Retina (tissue), 1 donor: ENCODE results near the gene EXOC4.
"Not testable (repeated sequence)": the region's sequence is repeated elsewhere in the genome, so short reads cannot be mapped to it uniquely, and the experiment has no call there.

Source experiments
- DNase-seq: peaks from one replicate; pipeline ENCODE4 v3.0.0-alpha.2; 2016

EXOC4 gene

DNA sequence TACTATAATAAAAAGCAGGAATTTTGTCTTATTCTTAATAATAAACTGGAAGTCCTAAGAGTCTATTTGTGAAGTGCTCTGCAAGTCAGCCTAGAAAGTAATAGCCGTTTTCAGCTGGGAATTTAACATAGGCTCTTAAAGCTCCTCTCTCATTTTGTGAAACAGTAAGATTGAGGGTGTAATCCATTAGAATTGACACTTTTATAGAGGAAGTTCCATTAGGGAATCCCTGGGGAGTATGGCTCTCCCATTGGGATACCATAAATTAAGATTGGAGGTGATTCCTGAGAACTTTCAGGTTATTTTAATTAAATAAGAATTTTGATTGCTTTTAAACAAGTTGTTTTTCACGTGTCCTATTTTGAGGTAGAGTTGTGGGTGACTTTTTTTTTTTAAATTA, 68.0 kb downstream of the EXOC4 start:
- no peak for DNase-seq

DNA sequence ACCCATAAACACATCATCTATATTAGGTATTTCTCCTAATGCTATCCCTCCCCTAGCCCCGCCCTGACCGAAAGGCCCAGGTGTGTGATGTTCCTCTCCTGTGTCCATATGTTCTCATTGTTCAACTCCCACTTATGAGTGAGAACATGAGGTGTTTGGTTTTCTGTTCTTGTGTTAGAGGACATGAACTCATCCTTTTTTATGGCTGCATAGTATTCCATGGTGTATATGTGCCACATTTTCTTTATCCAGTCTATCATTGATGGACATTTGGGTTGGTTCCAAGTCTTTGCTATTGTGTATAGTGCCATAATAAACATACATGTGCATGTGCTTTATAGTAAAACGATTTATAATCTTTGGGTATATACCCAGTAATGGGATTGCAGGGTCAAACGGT, 68.5 kb downstream of the EXOC4 start:
- not testable (repeated sequence) for DNase-seq

GRCh38 chr7:133326745-133327144, 73.9 kb downstream of the EXOC4 start:
- not testable (repeated sequence) for DNase-seq

DNA sequence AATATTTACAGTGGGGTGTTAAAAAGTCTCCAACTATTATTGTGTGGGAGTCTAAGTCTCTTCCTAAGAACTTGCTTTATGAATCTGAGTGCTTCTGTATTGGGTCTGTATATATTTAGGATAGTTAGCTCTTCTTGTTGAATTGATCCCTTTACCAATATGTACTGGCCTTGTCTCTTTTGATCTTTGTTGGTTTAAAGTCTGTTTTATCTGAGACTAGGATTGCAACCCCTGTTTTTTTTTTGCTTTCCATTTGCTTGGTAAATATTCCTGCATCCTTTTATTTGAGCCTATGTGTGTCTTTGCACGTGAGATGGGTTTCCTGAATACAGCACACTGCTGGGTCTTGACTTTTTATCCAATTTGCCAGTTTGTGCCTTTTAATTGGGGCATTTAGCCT, 75.1 kb downstream of the EXOC4 start:
- not testable (repeated sequence) for DNase-seq

DNA sequence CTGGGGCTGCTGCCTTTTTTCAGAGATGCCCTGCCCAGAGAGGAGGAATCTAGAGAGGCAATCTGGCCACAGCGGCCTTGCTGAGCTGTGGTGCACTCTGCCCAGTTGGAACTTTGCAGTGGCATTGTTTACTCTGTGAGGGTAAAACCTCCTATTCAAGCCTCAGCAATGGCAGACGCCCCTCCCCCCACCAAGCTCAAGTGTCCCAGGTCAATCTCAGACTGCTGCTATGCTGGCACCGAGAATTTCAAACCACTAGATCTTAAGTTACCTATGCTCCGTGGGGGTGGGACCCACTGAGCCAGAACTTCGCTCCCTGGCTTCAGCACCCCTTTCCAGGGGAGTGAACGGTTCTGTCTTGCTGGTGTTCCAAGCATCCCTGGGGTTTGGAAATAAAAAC, 77.2 kb downstream of the EXOC4 start:
- no peak for DNase-seq

GRCh38 chr7:133331861-133332260, 79.0 kb downstream of the EXOC4 start:
- DNase-seq: no peak

- no peak for DNase-seq
Observed at GRCh38 chr7:133339772-133340171, 86.9 kb downstream of the EXOC4 start.

- no peak for DNase-seq
Observed at GRCh38 chr7:133344275-133344674, 91.4 kb downstream of the EXOC4 start.

GRCh38 chr7:133345690-133346421, 93.0 kb downstream of the EXOC4 start:
- DNase-seq: no peak

DNA sequence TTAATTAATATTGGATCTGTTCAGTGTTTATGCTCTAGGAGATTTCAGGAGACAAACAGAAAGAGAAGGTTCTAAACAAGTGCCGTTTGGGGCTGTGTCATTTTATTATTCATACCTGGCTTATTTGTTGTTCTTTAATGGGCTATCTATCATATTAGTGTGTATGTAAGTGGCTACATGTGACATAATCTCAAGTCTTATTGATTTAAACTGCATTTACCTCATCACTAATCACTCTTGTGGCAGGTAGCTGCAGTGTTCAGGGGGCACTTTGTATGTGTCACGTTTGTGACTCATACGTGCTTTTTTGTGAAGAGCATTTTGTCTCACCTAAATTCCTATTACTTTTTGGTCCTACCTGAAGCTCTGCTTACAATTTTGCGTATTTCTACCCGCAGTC, 95.4 kb downstream of the EXOC4 start:
- no peak for DNase-seq

GRCh38 chr7:133349101-133349500, 96.2 kb downstream of the EXOC4 start:
- DNase-seq: no peak

DNA sequence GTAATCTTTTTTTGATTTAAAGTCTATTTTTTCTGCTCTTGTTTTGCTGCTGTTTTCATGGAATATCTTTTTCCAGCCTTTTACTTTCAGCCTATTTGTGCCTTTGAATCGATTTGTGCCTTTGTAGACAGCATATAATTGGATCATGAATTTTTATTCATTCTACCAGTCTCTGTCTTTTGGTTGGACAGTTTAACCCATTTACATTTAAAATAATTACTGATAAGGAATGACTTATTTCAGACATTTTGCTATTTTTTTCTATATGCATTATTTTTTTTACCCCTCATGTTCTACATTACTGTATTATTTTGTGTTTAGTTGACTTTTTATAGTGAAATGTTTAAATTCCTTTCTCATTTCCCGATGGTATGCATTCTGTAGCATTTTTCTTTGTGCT, 99.6 kb downstream of the EXOC4 start:
- DNase-seq: no peak

- DNase-seq: no peak
Observed at GRCh38 chr7:133353775-133354174, 100.9 kb downstream of the EXOC4 start.

- DNase-seq: no peak
Observed at GRCh38 chr7:133354546-133355324, 101.9 kb downstream of the EXOC4 start.

- no peak for DNase-seq
Observed at GRCh38 chr7:133355325-133355708, 102.4 kb downstream of the EXOC4 start.

- no peak for DNase-seq
Observed at GRCh38 chr7:133355822-133356221, 102.9 kb downstream of the EXOC4 start.

GRCh38 chr7:133358708-133359107, 105.8 kb downstream of the EXOC4 start:
- DNase-seq: no peak

DNA sequence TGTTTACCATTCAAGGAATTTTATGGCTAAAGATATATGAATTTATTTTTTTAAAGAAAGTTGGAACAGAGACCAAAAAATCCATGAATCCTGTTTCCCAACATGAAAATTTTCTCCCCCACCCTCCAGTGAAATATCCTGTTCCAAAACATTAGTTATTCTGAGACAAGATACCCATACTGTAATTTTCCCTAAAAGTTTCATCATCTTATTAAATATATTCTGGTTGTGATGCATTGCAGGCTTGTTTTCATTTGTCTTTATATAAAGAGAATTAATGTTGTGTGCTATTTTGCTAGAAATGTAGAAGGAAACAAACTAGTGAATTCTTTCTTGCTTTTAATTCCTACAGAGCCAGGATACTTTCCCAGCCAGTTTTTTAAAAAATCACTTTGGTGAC, 106.6 kb downstream of the EXOC4 start:
- DNase-seq: no peak

DNA sequence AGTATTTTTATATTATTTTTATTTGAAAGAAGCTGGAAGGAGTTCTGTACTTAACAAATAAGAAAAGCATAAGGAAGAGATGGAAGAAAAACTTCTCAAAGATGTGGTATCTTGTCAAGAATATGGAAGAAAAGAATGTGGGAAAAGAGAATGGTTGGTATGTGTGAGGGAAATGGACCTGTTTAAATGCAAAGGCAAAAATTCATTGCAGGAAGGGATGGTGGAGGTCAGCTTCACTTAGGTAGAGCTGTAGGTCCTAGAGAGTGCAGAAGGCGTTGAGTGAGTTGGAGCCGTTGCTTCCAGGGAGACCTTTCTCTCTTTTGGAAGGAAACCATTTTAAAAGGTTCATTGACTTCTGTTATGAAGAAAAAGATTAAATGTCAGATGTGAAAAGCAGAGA, 107.3 kb downstream of the EXOC4 start:
- no peak for DNase-seq

DNA sequence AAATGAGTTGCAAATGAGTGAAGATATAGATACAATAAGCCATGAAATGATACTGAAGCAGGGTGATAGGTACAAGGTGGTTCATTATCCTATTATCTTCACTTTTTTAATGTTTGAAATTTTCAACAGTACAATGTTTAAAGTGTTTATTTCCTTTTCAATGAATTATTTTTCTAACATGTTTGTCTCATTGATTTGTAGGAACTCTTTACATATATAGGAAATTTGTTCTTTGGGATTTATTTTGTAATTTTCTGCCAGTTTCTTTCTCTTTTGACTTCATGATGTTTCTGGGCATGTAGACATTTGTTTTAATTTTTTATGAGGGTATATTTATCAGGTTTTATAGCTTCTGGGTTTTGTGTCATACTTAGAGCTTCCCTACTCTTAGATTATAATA, 108.9 kb downstream of the EXOC4 start:
- DNase-seq: no peak

GRCh38 chr7:133364959-133365690, 112.2 kb downstream of the EXOC4 start:
- DNase-seq: no peak

- no peak for DNase-seq
Observed at GRCh38 chr7:133365917-133366316, 113.0 kb downstream of the EXOC4 start.

DNA sequence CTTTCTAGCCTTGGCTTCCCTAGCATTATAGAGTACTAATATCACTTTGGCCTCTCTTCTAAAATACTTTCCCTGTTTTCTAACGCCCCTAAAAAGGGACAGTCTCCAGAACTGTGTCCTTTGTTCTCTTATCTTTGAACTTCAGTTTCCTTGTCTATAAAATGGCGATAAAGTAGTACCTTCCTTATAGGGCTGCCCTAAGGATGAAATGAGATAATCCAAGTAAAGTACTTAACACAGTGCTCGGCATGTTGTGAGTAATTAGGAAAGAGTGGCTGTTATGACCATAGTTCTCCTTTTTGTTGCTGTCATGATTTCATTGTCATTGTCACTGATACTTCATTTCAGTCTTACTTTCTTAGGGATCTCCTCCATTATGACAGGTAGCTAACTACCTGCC, 114.7 kb downstream of the EXOC4 start:
- DNase-seq: no peak

- no peak for DNase-seq
Observed at GRCh38 chr7:133369130-133369529, 116.3 kb downstream of the EXOC4 start.
